ENCODE data around the gene DAPL1. TPM values are rescaled to one million over a fixed set of nuclear protein-coding genes. Genes with fewer than 3 reads are reported as not detected.

Gene DAPL1
- total RNA-seq, 1 experiment from 2014 or later, result not detected

DNA sequence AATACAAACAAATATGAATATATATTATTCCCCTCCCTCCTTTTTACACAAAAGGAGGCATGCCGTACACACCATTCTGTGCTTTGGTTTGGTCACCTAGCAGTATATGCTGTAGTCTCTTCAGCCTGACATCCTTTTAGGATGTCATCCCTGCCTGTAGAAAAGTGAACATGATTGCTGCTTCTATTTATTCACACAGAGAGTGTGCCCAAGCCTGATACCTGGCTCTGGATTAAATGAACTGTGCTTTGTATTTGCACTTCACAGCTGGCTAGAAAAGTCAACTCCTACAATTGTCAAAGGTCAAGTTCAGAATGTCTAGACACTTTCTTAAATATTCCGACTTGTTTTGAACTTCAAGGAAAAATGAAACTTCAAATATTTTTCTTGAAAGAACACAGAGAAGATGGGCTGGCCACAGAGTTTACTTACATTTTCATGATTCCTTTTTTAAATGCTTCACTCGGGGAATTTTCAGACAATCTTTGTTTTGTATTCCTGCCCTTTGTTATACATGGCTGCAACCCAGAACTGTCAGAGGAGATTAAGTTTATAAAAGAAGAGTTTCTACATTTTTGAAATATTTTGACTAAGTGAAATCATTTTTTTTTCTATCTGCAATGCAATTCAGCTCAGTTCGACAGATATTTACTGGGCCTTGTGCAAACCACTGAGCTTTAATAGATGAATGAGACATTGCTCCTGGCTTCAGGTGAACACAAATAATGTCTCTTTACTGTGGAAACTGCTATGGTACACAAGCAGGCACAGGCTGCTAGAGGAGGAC lies 33.5 kb downstream of the DAPL1 start:
- H3K27me3 Mint-ChIP-seq (ENCODE audit: low read depth), result no peaks in the 10 kb centered on the region
- no peaks in the 10 kb centered on the region for H3K9me3 Mint-ChIP-seq
- peaks cover 11% of the 10 kb centered on the region for H3K4me1 Mint-ChIP-seq
- H3K36me3 Mint-ChIP-seq, result no peaks in the 10 kb centered on the region
- POLR2A ChIA-PET, result no interaction called here
- no peak overlapping the region for H3K27ac Mint-ChIP-seq
- H3K4me3 Mint-ChIP-seq, result no peak overlapping the region
- ATAC-seq (no peak), DNase-seq (ENCODE audit: low spot score) (no peak)
- CTCF ChIA-PET, result interaction anchor here (1.2 to 1.4 kb wide), 2 partner anchors 18 to 290 kb away, joined by 3 read pairs; no protein-coding TSS in a partner anchor
- TF ChIP-seq ZNF396 (CRISPR knock-in tag; IDR thresholded peaks at IDR 0.05; ENCODE audit: borderline replicate concordance), result no peak
- TF ChIP-seq, protein P1, sequence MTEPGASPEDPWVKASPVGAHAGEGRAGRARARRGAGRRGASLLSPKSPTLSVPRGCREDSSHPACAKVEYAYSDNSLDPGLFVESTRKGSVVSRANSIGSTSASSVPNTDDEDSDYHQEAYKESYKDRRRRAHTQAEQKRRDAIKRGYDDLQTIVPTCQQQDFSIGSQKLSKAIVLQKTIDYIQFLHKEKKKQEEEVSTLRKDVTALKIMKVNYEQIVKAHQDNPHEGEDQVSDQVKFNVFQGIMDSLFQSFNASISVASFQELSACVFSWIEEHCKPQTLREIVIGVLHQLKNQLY (CRISPR knock-in tag; IDR thresholded peaks at IDR 0.05), result no peak
- no peak for TF ChIP-seq ZNF317 (CRISPR knock-in tag; IDR thresholded peaks at IDR 0.05; ENCODE audit: borderline replicate concordance, low read depth)
- TF ChIP-seq, protein P2, sequence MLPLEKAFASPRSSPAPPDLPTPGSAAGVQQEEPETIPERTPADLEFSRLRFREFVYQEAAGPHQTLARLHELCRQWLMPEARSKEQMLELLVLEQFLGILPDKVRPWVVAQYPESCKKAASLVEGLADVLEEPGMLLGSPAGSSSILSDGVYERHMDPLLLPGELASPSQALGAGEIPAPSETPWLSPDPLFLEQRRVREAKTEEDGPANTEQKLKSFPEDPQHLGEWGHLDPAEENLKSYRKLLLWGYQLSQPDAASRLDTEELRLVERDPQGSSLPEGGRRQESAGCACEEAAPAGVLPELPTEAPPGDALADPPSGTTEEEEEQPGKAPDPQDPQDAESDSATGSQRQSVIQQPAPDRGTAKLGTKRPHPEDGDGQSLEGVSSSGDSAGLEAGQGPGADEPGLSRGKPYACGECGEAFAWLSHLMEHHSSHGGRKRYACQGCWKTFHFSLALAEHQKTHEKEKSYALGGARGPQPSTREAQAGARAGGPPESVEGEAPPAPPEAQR (CRISPR knock-in tag; IDR thresholded peaks at IDR 0.05), result no peak
- TF ChIP-seq JAZF1 (CRISPR knock-in tag; IDR thresholded peaks at IDR 0.05), result no peak
- TF ChIP-seq GTF2I (CRISPR knock-in tag; conservative IDR thresholded peaks at IDR 0.05), result no peak
- TF ChIP-seq ZNF423 (CRISPR knock-in tag; IDR thresholded peaks at IDR 0.05), result no peak
- no peak for TF ChIP-seq TP53 (CRISPR knock-in tag; IDR thresholded peaks at IDR 0.05)
- TF ChIP-seq, protein P3, sequence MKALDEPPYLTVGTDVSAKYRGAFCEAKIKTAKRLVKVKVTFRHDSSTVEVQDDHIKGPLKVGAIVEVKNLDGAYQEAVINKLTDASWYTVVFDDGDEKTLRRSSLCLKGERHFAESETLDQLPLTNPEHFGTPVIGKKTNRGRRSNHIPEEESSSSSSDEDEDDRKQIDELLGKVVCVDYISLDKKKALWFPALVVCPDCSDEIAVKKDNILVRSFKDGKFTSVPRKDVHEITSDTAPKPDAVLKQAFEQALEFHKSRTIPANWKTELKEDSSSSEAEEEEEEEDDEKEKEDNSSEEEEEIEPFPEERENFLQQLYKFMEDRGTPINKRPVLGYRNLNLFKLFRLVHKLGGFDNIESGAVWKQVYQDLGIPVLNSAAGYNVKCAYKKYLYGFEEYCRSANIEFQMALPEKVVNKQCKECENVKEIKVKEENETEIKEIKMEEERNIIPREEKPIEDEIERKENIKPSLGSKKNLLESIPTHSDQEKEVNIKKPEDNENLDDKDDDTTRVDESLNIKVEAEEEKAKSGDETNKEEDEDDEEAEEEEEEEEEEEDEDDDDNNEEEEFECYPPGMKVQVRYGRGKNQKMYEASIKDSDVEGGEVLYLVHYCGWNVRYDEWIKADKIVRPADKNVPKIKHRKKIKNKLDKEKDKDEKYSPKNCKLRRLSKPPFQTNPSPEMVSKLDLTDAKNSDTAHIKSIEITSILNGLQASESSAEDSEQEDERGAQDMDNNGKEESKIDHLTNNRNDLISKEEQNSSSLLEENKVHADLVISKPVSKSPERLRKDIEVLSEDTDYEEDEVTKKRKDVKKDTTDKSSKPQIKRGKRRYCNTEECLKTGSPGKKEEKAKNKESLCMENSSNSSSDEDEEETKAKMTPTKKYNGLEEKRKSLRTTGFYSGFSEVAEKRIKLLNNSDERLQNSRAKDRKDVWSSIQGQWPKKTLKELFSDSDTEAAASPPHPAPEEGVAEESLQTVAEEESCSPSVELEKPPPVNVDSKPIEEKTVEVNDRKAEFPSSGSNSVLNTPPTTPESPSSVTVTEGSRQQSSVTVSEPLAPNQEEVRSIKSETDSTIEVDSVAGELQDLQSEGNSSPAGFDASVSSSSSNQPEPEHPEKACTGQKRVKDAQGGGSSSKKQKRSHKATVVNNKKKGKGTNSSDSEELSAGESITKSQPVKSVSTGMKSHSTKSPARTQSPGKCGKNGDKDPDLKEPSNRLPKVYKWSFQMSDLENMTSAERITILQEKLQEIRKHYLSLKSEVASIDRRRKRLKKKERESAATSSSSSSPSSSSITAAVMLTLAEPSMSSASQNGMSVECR (CRISPR knock-in tag; IDR thresholded peaks at IDR 0.05; ENCODE audit: borderline replicate concordance), result no peak
- TF ChIP-seq, protein P4, sequence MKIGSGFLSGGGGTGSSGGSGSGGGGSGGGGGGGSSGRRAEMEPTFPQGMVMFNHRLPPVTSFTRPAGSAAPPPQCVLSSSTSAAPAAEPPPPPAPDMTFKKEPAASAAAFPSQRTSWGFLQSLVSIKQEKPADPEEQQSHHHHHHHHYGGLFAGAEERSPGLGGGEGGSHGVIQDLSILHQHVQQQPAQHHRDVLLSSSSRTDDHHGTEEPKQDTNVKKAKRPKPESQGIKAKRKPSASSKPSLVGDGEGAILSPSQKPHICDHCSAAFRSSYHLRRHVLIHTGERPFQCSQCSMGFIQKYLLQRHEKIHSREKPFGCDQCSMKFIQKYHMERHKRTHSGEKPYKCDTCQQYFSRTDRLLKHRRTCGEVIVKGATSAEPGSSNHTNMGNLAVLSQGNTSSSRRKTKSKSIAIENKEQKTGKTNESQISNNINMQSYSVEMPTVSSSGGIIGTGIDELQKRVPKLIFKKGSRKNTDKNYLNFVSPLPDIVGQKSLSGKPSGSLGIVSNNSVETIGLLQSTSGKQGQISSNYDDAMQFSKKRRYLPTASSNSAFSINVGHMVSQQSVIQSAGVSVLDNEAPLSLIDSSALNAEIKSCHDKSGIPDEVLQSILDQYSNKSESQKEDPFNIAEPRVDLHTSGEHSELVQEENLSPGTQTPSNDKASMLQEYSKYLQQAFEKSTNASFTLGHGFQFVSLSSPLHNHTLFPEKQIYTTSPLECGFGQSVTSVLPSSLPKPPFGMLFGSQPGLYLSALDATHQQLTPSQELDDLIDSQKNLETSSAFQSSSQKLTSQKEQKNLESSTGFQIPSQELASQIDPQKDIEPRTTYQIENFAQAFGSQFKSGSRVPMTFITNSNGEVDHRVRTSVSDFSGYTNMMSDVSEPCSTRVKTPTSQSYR (CRISPR knock-in tag; IDR thresholded peaks at IDR 0.05), result no peak
- no peak for TF ChIP-seq TEAD4 (CRISPR knock-in tag; IDR thresholded peaks at IDR 0.05)
- no peak for TF ChIP-seq IRF2 (CRISPR knock-in tag; IDR thresholded peaks at IDR 0.05; ENCODE audit: borderline replicate concordance, low read depth)

DNA sequence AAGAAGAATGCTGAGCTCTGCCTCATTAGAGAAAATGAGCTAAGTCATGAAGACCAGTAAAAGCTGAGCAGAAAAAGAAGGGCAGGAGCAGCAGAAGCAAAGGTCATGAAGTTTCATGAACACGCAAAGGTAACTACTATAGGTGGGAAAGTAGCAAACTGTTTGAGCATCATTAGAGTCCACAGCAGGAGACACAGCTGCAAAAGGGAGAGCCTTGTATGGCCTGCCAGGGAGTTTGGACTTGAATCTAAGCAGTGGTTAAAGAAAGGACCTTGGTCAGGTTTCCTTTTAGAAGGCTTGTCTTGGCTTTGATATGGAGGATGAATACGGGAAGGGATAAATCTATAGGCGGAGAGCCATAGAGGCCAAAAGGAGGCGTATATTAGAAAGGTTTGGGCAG lies 34.0 kb downstream of the DAPL1 start:
- H3K27me3 Mint-ChIP-seq (ENCODE audit: low read depth), result no peaks in the 10 kb centered on the region
- ATAC-seq (peak; percentile 22; the same call in 1 of the 2 replicates), DNase-seq (ENCODE audit: low spot score) (no peak)
- H3K4me1 Mint-ChIP-seq, result peaks cover 11% of the 10 kb centered on the region
- H3K9me3 Mint-ChIP-seq, result no peaks in the 10 kb centered on the region
- no peak overlapping the region for H3K27ac Mint-ChIP-seq
- no peaks in the 10 kb centered on the region for H3K36me3 Mint-ChIP-seq
- POLR2A ChIA-PET, result no interaction called here
- no peak overlapping the region for H3K4me3 Mint-ChIP-seq
- TF ChIP-seq, protein P5, sequence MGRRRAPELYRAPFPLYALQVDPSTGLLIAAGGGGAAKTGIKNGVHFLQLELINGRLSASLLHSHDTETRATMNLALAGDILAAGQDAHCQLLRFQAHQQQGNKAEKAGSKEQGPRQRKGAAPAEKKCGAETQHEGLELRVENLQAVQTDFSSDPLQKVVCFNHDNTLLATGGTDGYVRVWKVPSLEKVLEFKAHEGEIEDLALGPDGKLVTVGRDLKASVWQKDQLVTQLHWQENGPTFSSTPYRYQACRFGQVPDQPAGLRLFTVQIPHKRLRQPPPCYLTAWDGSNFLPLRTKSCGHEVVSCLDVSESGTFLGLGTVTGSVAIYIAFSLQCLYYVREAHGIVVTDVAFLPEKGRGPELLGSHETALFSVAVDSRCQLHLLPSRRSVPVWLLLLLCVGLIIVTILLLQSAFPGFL (CRISPR knock-in tag; IDR thresholded peaks at IDR 0.05; ENCODE audit: borderline replicate concordance), result no peak
- TF ChIP-seq NFE2L1 (CRISPR knock-in tag; IDR thresholded peaks at IDR 0.05), result no peak
- no peak for TF ChIP-seq NR1H2 (CRISPR knock-in tag; IDR thresholded peaks at IDR 0.05)
- no peak for TF ChIP-seq NFATC4 (CRISPR knock-in tag; IDR thresholded peaks at IDR 0.05)
- TF ChIP-seq FOXJ3 (CRISPR knock-in tag; IDR thresholded peaks at IDR 0.05; ENCODE audit: borderline replicate concordance), result no peak
- TF ChIP-seq, protein P6, sequence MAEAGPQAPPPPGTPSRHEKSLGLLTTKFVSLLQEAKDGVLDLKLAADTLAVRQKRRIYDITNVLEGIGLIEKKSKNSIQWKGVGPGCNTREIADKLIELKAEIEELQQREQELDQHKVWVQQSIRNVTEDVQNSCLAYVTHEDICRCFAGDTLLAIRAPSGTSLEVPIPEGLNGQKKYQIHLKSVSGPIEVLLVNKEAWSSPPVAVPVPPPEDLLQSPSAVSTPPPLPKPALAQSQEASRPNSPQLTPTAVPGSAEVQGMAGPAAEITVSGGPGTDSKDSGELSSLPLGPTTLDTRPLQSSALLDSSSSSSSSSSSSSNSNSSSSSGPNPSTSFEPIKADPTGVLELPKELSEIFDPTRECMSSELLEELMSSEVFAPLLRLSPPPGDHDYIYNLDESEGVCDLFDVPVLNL (CRISPR knock-in tag; IDR thresholded peaks at IDR 0.05; ENCODE audit: borderline replicate concordance, low read depth), result no peak
- CTCF ChIA-PET, result interaction anchor here (1.2 to 1.4 kb wide), 2 partner anchors 17 to 290 kb away, joined by 3 read pairs; no protein-coding TSS in a partner anchor
